Thoracic aorta (tissue), 2 donors: ENCODE data around the gene MSI2. TPM values are rescaled to one million over a fixed set of nuclear protein-coding genes. Genes with fewer than 3 reads are reported as not detected.

Source experiments
- ATAC-seq: fragments of 150-250 bp; one replicate; pipeline ENCODE4 v1.8.0; 2017; ENCODE audit warnings: low read depth; ENCODE audit not compliant: insufficient number of reproducible peaks, low FRiP score
- DNase-seq: peaks from one replicate; pipeline ENCODE4 v3.0.0-alpha.2; 2020; ENCODE audit warnings: low spot score
- H3K27ac ChIP-seq, 2 donors: fragments of 200-600 bp; sonication (generic); 1 replicate in 1 of 2; 2 replicates in 1 of 2; pipeline ENCODE4 v1.5.1; 2016; ENCODE audit warnings: mild to moderate bottlenecking in 2 of 2, moderate library complexity in 2 of 2
- H3K27me3 ChIP-seq: fragments of 200-600 bp; sonication (generic); replicated peaks from 2 replicates; pipeline ENCODE4 v1.6.0; 2016; ENCODE audit warnings: mild to moderate bottlenecking; ENCODE audit not compliant: insufficient read depth
- H3K36me3 ChIP-seq: fragments of 200-600 bp; sonication (generic); one replicate; pipeline ENCODE4 v1.5.1; 2016
- H3K4me1 ChIP-seq, 2 donors: fragments of 200-600 bp; sonication (generic); 1 replicate in 1 of 2; 2 replicates in 1 of 2; pipeline versions ENCODE4 v1.5.1 to v1.6.0; 2016; ENCODE audit warnings: low read depth in 2 of 2, mild to moderate bottlenecking in 1 of 2; ENCODE audit not compliant: control insufficient read depth in 1 of 2
- H3K4me3 ChIP-seq: fragments of 200-600 bp; sonication (generic); 2 replicates; pipeline ENCODE4 v1.5.1; 2016; ENCODE audit warnings: mild to moderate bottlenecking
- H3K9me3 ChIP-seq: fragments of 200-600 bp; sonication (generic); 2 replicates; pipeline ENCODE4 v1.5.1; 2016
- total RNA-seq, 2 donors: library from RNA; depleted of rRNA; stranded (reverse); fragments of >200 nt; gene quantifications; one replicate each; pipeline versions ENCODE4 v1.1.0 to v1.2.3, GENCODE V29; 2016
- TF ChIP-seq, protein P1 (sequence below): fragments of 200-600 bp; sonication (generic); IDR thresholded peaks from one replicate; pipeline ENCODE4 v1.5.1; 2019; ENCODE audit warnings: antibody characterized with exemption

Gene MSI2
- total RNA-seq, 2 donors from 2014 or later, result 32.1 to 46.2 TPM

DNA sequence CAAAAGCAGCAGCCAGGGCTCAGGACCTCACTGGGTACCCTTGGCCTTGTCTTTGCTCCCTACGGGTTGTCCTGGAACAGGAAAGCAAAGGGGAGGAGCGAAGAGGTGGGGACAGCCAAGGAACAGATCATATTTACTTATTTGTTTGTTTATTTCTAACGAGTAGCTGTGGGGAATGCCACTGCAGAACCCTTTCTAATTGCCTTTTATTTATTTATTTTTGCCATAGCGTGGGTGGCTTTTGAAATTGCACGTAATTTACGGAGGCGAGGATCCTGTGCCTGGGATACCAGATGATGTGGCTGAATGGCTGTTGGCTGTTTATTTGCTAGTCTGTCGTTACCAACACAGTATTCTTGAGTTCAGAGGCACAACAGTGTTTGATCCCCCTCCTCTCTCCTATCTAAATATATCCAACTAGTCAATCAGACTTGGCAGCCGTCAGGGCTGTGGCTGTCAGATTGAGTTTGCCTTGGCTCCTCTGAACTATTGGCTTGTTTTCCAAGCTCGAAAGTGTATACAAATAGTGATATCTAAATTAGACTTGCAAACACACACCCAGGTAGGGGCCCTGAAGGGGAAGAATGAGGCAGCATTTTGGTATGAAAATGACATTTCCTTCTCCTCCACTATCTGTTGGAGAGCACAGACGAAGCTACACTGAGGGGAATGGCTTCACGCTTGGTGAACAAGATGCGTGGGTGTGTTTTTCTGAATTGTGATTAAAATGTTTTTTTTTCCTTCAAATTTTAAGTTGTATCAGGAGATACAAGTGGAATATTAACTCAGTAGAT lies 110.4 kb downstream of the MSI2 start:
- Histone ChIP-seq H3K27me3 (no peaks in the 10 kb centered on the region), H3K4me1 (peaks cover 20 to 34% of the 10 kb centered on the region in 2 donors), H3K4me3 (peak overlapping the region; percentile 36), H3K36me3 (no peaks in the 10 kb centered on the region), H3K27ac (no peak overlapping the region), H3K9me3 (no peaks in the 10 kb centered on the region)
- TF ChIP-seq, protein P1, sequence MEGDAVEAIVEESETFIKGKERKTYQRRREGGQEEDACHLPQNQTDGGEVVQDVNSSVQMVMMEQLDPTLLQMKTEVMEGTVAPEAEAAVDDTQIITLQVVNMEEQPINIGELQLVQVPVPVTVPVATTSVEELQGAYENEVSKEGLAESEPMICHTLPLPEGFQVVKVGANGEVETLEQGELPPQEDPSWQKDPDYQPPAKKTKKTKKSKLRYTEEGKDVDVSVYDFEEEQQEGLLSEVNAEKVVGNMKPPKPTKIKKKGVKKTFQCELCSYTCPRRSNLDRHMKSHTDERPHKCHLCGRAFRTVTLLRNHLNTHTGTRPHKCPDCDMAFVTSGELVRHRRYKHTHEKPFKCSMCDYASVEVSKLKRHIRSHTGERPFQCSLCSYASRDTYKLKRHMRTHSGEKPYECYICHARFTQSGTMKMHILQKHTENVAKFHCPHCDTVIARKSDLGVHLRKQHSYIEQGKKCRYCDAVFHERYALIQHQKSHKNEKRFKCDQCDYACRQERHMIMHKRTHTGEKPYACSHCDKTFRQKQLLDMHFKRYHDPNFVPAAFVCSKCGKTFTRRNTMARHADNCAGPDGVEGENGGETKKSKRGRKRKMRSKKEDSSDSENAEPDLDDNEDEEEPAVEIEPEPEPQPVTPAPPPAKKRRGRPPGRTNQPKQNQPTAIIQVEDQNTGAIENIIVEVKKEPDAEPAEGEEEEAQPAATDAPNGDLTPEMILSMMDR, result no peak
- ATAC-seq, result no peak
- no peak for DNase-seq

DNA sequence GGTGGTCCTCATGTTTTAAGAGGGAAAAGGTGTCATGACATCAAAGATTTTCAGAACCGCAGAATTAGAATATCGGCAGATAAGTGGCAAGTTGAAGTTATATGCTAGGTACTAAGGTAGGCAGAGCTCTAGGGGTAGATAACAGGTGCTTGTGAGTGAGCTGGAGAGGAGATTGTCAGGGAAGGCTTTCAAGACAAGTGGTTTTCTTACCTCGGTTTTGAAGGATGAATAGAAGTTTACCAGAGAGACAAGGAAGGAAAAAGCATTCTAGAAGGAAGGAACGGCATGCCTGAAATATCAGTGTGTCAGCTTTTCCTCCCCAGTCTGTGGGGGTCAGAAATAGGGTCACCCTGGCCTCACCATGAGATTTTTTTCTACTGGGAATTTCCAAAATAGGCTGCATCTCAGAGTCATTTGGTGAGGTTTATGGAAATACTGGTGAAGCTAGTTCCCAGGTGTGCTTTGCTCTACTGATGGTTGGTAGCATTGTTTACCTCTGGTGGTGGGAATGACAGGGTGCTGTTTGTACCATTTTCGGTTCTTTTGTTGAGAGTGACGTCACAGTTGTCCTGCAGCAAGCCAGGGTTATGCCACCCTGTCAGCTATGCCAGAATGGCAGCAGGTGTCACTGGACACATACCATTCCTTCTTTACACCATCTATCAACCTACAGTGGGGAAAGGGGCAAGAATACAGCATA lies 112.5 kb downstream of the MSI2 start:
- Histone ChIP-seq H3K27ac (no peak overlapping the region), H3K9me3 (peaks cover 3% of the 10 kb centered on the region), H3K27me3 (no peaks in the 10 kb centered on the region), H3K4me3 (no peak overlapping the region), H3K4me1 (peaks cover 20 to 34% of the 10 kb centered on the region in 2 donors), H3K36me3 (no peaks in the 10 kb centered on the region)
- TF ChIP-seq, protein P1, result no peak
- no peak for ATAC-seq
- no peak for DNase-seq

DNA sequence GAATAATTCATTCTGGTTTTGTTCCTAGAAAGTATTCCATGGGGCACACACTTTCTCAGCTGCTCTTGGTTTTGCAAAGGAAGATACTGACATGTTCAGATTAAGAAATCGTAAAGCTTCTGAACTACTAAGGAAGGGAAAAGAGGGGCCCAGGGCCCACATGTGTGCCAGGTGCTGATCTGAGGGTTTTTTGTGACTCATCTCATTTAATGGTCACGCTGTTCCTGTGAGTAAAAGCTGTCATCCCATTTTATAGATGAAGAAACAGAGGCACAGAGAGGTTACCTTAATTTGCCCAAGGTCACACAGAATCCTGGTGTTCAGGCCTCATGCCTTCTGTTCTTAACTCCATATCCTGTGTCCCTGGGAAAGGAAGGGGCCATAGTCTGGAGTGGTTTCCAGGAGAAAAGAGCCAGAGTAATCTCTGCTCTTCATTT lies 113.2 kb downstream of the MSI2 start:
- no peak overlapping the region for H3K27ac ChIP-seq
- TF ChIP-seq, protein P1, result no peak
- H3K4me3 ChIP-seq, result no peak overlapping the region
- no peak for ATAC-seq
- peaks cover 7% of the 10 kb centered on the region for H3K9me3 ChIP-seq
- no peaks in the 10 kb centered on the region for H3K27me3 ChIP-seq
- H3K36me3 ChIP-seq, result no peaks in the 10 kb centered on the region
- DNase-seq, result no peak
- peaks cover 18 to 26% of the 10 kb centered on the region in 2 donors for H3K4me1 ChIP-seq

DNA sequence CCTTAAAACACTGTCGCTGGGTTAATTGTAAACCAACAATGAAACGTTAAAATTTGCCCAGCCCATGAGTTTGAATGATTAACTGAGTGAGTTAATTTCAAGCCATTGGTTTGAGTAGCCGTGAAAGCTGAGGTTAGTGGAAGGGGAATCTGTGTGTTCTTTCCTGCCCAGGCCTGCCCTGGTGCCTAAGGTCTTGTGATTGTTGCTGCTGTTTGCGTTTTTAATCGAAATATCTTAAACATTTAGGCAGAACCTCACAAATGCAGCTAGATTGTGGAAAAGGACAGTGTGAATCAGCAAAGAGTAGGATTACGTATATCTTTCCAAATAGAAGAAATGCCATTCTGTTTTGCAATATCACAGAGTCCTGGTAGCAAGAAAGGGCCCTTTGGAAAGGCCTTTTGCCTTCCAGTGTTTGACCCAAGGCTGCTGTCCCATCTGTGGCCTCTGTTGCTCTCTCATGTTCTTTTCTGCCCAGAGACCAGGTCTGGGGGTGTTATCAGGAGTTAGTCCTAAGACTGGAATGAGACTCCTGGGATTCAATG lies 113.8 kb downstream of the MSI2 start:
- ATAC-seq (no peak), DNase-seq (no peak)
- Histone ChIP-seq H3K4me1 (peaks cover 17 to 25% of the 10 kb centered on the region in 2 donors), H3K4me3 (no peak overlapping the region), H3K27me3 (no peaks in the 10 kb centered on the region), H3K27ac (no peak overlapping the region), H3K9me3 (peaks cover 7% of the 10 kb centered on the region), H3K36me3 (no peaks in the 10 kb centered on the region)
- TF ChIP-seq, protein P1, result no peak

DNA sequence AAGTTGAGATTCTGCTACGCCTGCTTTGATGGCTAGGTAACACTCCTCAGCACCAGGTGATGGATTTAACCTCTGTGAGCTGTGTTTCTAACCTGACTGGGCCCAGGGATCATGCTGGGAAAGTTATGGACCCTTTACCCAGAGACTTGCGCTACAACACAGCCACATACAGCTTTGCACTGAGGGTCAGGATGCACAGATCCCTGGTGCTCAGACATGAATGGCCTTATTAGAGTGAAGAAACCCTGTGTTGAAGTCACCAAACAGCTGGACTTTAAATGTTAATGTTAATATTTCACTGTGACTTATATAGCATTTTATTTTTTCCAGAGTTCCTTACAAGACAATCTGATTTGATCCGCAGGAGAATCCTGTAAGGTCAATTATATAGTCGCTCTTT lies 114.3 kb downstream of the MSI2 start:
- ATAC-seq, result no peak
- DNase-seq, result no peak
- Histone ChIP-seq H3K36me3 (no peaks in the 10 kb centered on the region), H3K27ac (no peak overlapping the region), H3K27me3 (no peaks in the 10 kb centered on the region), H3K9me3 (peaks cover 7% of the 10 kb centered on the region), H3K4me1 (peaks cover 17 to 22% of the 10 kb centered on the region in 2 donors), H3K4me3 (no peak overlapping the region)
- TF ChIP-seq, protein P1, result no peak
